ENCODE data around the gene IPCEF1.
A peak's percentile ranks its signal among the peaks of the same experiment; 100 is the strongest.
"Not testable (repeated sequence)": the region's sequence is repeated elsewhere in the genome, so short reads cannot be mapped to it uniquely, and the experiment has no call there.

The IPCEF1 gene

DNA sequence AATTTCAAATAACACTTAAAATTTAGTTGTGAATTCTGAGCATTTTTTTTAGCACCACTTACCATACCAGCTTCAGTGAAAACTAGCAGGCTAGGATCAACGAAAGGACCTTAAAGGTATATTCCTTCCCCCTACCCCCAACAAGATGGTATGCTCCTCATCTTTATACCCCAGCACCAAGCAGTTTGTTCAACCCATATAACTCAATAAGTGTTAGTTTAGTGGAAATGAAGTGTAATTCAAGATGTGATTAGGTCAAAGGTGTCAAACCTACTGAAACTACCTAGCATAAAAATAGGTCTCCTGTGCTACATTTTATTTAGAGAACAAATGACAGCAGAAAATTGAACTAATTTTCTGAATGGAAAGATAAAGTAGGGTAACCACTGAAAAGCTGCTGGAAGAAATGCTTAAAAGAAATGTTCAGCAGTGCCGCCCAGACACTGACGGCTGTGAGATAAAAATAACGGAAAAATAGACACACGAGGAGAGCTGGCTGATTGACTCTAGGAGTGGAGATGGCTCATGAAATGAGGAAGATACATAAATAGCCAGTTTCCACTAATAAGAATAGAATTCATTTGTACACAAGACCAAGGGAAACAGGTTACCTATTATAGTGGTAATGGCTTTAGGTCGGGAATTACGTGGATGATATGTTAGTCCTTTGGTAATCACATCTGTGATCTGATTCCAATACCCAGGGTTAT lies 94.8 kb downstream of the IPCEF1 start:
- DNase-seq (ENCODE audit: low read depth, low spot score): no peak
- H3K27ac ChIP-seq: no peak overlapping the region

DNA sequence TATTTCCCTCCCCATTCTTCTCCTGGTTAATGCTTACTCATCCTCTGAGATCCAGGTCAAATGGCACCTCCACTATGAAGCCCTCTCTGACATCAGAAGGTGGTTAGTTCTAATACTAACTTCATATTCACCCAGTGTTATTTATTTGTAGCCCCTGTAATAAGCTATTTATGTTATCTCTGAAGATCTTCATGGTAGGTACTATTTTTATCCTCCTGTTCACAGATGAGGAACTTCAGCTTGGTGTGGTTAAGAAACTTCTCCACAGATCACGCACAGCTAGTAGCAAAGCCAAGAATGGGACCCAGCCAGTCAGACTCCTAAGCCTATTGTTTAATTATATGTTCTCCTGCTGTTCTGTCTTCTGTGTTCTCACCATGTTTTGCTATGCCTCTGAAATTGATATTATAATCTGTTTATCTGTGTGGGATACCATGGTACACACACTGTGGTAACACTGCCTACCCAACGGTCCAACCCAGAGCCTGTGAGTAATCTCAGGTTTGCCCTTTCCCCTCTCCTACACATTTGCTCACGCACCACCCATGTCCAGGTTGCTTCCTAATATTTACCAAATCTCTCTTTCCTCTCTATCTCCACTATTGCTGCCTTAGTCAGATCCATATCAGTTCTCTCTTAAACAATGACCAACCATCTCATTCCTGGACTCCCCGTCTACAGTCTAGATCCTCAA lies 98.4 kb downstream of the IPCEF1 start:
- no peak for DNase-seq (ENCODE audit: low read depth, low spot score)
- no peak overlapping the region for H3K27ac ChIP-seq

DNA sequence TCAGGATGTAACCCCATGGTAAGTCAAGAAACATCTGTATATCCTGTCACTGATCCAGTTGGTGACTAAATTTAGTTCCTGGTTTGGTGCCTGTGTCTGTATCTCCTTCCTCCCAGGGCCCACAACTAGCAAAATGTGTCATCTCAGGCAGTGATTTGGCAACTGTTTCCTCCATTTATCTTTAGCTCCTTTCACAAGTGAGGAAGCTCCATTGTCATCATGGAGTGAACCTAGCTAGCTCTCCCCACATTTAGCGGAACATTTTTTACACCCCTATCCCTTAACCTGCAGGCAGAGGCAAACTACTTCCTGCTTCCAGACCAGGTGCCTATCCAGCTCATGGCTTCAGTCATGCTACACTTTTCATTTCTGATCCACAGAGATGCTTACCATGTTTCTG lies 99.5 kb downstream of the IPCEF1 start:
- H3K27ac ChIP-seq: no peak overlapping the region
- DNase-seq (ENCODE audit: low read depth, low spot score): no peak

DNA sequence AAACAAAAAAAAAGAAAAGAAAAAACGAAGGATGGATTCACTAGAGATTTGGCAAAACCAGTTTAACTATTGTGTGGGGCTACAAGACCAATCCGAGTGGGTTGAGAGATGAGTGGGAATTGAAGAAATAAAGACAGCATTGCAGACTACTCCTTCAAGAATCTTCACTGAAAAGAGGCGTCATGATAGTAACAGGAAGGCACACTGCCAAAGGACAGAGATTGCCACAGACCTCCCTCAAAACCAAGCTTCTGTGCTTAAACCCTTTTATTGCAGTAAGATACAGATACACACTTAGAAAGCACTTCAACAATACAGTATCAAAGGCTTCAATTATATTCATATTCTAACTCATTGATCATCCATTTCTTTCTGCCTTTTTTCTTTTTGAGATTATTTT lies 103.9 kb downstream of the IPCEF1 start:
- no peak overlapping the region for H3K27ac ChIP-seq
- DNase-seq (ENCODE audit: low read depth, low spot score): no peak

DNA sequence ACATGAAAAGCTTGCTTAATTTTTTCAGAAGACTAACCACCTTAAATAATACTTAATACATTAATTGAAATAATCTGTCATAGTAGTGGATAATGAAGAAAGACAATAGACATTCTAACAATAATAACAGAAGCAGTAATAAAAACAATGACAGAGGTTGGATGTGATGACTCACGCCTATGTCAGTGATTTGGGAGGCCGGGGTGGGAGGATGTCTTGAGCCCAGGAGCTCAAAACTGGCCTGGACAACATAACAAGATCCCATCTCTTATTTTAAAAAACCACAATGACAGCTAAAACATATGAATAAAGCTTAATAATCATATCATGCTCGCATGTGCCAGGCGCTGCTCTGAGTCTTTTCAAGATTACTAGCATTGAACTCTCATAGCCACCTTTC lies 105.5 kb downstream of the IPCEF1 start:
- no peak overlapping the region for H3K27ac ChIP-seq
- no peak for DNase-seq (ENCODE audit: low read depth, low spot score)

DNA sequence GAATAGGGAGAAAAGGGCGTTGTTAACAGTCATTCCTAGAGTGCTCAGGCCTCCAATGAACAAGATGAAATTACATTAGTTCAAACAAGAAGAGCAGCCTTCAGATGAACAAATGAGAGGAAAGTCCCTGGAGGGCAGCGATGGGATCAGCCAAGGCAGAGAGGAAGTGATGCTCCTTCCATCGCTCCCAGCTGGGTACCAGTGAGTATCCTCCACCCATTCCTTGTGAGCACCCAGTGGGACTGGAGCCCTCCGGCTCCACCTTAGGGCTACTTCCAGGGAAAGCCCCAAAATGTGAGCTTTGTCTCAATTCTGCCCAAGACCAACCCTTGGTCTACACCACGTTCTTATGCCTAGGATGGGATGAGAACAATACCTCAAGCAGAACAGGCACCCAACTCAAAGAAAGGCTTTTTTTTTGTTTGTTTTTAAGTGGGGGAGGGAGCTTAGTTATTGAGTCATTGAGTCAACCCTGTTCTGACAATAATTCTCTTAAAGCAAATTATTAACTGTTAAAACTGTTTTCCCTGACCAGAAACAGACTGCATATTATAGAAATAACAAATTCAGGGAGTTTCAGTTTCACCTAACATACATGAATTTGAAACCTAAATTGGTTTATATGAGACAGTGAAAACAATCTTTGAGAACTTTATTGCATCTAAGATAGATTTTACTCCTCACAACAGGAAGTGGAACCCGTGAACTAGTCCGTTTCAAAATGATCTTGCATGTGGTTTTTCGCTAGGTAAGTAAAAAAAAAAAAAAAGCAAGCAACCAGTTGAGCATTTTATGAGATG lies 106.9 kb downstream of the IPCEF1 start:
- H3K27ac ChIP-seq: no peak overlapping the region

DNA sequence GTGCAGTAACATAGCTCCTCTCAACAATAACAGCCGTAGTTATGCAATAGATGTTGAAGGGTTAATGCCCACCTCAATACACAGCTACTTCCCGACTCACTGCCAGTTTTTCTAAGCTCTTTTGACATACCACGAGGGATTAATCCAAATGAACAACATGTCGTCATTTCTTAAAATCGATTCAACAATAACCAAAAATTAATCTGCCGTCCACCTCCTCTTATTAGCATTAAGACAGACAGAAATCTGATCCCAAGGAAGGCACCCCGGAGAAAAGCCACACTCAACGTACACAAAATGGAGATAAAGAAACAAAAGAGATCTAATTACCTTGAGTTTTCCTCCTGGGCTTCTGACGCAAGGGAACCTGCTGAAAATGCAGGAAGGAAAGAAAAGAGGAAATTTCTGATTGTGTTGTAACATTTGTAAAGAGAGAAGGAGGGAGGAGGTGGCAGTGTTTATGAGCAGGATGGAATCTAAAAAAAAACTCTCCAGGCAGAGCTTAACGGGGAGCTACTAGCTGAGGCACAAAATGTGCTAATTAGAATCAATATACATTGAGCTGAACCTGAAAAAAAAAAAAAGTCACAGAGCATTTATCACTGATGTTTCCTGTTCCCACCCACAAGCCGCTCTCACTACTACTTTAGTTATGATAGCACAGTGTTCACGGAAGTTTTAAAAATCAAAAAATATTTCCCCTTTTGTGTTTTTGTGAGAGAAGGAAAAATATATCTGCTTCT lies 109.3 kb downstream of the IPCEF1 start:
- no peak for DNase-seq (ENCODE audit: low read depth, low spot score)
- H3K27ac ChIP-seq: no peak overlapping the region

More for the DNA sequence above, 106.9 kb downstream of the IPCEF1 start:
- no peak for DNase-seq (ENCODE audit: low read depth, low spot score)

DNA sequence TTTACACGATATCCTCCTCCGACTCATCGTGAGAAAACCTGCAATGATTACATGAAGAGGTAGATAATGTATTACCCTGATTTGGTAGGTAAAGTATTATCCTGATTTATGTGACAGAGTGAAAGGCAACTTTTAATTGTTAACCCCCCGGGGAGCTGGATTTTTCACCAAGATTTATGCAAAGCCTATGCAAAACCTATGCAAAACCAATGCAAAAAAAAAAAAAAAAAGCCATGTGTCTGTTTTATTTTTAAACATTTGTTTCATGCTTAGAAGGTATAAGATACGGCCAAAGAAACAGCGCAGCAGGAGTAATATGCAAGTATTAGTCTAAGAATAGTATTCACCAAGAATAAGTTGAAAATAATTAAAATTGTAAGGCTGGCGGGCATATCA lies 109.9 kb downstream of the IPCEF1 start:
- no peak overlapping the region for H3K27ac ChIP-seq

DNA sequence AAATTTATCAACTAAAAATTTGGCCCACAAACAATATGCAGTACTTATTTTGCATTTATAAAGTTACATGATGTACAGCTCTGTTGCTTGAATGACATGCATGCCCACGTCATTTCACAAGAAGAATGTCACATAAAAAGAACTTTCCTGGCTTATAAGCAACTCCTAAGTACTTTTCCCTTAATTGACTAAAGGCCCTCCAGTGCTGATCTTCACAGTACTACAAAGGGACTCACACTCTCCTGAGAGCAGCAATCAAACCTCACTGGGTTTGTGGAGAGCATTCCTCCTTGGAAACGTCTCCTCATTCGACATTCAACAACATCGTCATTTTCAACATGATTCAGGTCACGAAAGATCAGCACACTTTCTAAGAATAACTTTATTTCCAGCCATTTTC lies 111.1 kb downstream of the IPCEF1 start:
- DNase-seq (ENCODE audit: low read depth, low spot score): no peak
- no peak overlapping the region for H3K27ac ChIP-seq

More for the DNA sequence above, 109.9 kb downstream of the IPCEF1 start:
- DNase-seq (ENCODE audit: low read depth, low spot score): no peak

DNA sequence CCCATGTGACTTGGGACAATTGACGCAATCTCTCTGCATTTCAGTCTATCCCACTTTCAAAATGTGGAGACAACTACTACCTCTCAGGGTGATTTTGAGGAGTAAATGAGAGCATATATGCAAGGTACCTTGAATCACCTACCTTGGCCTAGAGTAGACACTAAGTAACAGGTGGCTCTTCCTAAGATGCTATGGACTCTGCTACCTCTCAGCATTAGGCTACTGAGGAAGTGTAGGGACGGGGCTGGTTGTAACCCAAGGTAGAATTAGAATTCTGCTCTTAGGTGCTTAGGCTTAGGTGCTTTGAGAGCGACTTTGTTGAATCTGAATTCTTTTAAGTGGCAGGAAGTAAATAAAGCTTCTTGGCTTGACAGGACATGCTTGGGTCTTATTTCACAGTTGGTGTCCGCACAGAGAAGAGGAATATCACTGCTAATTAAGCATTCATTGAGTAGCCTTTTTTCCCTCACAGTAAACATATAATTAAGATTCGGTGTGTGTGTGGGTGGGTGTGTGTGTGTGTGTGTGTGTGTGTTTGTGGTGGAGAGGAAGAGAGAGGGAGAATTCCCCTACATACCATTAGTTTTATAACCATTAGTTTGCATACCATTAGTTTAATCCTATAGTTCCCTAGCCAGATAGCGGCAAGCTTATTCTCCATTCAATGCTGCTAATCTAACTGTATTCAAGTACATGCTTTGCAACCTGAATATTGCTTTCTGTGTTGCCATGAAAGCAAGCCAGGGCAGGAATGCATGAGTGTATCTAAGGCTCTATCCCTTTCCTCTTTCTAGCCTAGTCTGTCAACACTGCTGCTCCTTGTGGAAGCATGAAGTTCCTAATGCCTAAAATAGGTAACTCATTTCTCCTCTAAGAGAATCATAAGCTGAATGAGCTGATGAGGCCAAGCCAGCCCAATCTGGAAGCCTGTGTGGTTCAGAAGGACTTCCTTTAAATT lies 112.5 kb downstream of the IPCEF1 start:
- H3K27ac ChIP-seq: no peak overlapping the region
- peak; percentile 20 for DNase-seq (ENCODE audit: low read depth, low spot score)

DNA sequence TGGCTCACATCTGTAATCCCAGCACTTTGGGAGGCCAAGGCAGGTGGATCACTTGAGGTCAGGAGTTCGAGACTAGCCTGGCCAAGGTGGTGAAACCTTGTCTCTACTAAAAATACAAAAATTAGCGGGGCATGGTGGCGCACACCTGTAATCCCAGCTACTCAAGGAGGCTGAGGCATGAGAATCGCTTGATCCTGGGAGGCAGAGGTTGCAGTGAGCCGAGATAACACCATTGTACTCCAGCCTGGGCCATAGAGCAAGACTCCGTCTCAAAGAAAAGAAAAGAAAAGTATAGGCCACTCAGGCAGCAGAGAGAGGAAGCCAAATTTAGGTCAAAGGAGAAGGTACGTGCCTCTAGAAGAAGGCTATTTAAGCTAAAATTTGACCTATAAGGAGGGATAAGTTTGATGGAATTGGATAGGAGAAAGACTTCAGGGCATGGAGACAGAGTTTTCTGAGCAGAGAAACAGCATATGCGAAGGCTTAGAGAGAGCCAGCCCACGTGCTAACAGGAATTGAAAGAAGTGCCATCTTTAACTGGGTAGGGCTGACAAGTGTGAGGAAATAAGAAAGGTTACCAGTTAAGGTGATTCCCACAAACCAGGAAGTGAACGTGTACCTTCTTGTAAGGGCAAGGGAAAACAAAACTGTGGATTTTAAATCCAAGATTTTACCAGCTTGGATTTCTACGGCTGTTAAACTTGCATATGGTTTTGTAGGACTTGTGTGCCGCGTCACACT lies 113.8 kb downstream of the IPCEF1 start:
- no peak overlapping the region for H3K27ac ChIP-seq
- DNase-seq (ENCODE audit: low read depth, low spot score): no peak

DNA sequence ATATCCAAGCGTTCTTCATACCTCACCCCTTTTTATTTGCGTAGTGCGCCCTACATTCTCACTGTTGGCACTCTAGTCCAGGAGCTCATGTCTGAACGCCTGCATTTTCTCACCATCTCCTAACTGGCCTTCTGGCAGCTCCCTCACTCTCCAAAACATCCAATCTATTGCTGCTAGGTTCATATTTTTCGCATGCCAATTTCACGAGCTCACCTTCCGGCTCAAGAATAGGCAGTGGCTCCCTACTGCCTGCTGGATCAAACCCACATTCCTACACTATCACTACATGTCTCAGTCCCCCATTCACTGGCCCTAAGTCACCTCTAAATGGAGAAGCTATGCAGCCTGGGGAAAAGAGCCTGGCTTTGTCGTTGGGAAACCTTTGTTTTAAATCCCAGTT lies 115.0 kb downstream of the IPCEF1 start:
- no peak for DNase-seq (ENCODE audit: low read depth, low spot score)
- no peak overlapping the region for H3K27ac ChIP-seq

DNA sequence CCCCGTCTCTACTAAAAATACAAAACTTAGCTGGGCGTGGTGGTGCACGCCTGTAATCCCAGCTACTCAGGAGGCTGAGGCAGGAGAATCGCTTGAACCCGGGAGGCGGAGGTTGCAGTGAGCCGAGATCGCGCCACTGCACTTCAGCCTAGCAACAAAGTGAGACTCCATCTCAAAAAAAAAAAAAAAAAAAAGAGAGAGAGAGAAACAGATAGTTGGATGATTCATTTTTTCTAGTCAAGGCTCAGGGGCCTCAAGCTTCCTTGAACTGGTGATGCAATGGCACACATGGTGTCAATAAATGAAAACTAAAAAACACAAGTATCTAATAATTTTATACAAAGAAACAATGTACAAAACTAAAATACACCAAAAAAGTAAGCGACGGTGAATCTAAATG lies 115.5 kb downstream of the IPCEF1 start:
- not testable (repeated sequence) for H3K27ac ChIP-seq; DNase-seq (ENCODE audit: low read depth, low spot score)

DNA sequence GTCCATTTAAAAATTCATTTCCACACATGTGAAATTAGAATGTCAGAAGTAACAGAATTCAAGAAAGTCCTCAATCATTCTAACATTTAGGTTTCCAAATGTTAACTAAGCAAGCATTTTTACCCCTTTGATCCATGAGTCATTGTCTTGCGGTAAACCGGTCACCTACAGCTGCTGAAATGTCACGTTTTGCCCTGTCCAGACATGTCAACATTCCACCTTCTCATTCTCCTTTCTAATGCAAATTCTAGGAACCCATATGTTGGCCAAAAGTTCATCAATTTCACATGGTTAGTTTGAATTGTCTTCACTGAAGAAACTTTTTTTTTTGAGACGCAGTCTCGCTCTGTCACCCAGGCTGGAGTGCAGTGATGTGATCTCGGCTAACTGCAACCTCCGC lies 117.2 kb downstream of the IPCEF1 start:
- DNase-seq (ENCODE audit: low read depth, low spot score): peak; percentile 59
- no peak overlapping the region for H3K27ac ChIP-seq

DNA sequence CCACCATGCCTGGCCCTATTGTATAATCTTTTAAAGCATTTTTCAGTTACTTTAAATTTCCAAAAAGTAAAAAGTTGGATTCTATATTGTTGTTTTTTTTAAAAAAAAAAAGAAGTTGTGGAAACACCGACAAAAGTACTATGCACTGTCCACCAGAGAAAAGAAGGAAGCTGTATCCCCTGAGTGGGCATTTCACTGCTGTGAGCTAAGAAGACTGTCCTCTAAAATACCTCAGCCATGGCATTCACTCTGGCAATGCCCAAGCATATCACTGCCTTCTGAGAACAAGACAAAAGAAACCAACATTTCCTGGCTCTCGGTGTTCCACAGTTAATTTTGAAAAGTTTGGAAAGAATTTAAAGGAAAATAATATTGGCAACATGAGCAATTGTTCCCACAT lies 117.8 kb downstream of the IPCEF1 start:
- DNase-seq (ENCODE audit: low read depth, low spot score): no peak
- H3K27ac ChIP-seq: no peak overlapping the region

DNA sequence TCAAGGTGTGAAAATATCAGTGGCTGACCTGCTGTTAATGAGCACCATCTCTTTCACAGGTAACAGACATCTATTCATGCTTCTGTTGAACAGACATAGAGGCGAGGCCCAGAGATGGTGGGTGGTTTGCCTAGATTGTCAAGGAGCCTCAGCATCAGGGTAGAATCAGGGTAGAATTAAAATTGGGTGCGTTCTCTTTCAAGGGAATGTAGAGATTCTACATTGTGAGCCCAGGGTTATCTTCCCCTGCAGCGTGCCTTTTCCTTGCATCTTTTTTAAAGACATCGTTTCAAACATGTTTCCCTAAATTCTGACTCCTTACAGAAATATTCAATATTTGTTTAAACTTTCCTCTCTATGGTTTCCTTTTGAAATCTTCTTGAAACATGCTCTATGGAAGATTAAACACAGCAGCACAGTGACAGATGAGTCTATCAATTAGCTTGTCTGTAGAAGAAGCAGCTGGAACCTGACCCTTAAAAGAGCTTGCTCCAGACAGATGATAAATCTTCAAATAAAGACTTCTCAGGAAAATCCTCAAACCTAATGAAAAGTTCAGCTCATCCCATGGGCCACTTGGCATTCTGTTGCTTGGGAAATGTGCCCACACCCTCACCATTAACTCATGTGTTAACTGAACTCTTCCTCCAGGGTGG lies 119.8 kb downstream of the IPCEF1 start:
- H3K27ac ChIP-seq: no peak overlapping the region
- DNase-seq (ENCODE audit: low read depth, low spot score): no peak

DNA sequence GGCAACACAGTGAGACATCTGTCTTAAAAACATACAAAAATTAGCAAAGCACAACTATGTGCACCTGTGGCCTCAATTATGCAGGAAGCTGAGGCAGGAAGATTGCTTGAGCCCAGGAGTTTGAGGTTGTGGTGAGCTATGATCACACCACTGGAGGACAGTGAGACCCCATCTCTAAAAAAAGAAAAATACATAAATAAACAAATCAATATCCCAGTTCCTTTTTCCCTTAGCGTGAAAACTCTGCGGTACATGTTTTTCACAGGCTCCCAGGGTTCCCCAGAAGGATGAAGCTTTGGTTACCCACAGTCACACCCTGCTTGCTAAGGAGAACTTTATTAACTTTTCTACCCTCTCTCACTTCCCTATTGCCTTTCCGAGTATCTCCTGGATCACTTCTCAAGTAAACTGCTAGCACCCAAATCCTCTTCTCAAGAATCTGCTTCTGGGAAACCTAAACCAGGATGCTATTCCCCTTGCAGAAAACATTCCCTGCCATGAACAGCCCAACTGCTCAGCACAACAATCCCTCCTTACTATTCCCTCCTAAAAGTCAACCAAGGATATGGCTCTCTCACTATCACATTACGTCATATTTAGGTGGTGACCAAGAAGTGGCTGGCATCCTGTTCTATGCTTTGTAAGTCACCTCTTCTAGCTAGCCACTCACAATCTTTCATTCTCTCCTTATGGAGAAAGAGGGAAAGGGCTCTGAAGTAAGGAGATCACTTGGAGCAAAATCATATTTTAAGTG lies 122.4 kb downstream of the IPCEF1 start:
- H3K27ac ChIP-seq: no peak overlapping the region
- DNase-seq (ENCODE audit: low read depth, low spot score): no peak

DNA sequence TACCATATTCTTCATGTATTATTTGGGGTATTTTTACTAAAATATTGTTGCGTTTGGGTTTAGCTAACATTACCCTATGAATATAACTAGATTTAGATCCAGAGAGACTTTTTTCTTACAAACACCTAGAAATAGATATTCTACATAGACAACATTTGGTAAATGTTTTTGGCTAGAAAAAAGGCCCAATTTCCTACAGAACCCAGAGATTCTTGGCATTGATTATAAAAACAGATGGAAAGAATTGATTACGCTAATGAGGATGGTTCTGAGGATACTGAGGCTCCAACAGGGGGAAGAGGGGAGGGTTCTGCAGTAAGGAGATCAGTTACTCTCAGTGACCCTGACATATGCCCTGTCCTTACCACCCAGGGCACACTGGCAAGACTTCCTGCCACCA lies 123.2 kb downstream of the IPCEF1 start:
- no peak overlapping the region for H3K27ac ChIP-seq
- DNase-seq (ENCODE audit: low read depth, low spot score): no peak

All from epithelial cell of prostate (primary cell).